Measurements from ENCODE around the gene SLC2A13.

Gene SLC2A13

GRCh38 chr12:40105515-40106201 lies at the start of gene SLC2A13:
TSS of gene SLC2A13 (minus strand) at chr12:40106081. CDS start at chr12:40105808, 273 bp downstream.
- peak; percentile 75 for DNase-seq

DNA sequence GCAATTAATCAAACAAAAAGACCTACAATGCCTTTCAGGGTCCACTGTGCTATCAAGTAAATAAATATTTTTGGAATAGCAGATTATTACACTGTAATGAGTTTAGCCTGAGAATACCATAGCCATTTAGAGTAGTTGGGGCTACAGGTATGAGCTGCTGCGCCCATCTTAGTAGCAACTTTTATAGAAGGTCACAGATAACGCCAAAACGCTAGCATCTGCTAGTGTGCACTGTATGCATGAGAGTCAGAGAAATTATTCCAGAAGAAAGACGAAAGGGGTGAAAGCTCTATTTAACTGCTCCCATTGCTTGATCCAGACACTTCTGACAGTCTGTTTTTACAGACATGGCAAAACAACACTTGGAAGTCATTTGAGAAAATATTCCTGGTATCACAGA lies 48.5 kb upstream of the SLC2A13 start:
- no peak for DNase-seq

DNA sequence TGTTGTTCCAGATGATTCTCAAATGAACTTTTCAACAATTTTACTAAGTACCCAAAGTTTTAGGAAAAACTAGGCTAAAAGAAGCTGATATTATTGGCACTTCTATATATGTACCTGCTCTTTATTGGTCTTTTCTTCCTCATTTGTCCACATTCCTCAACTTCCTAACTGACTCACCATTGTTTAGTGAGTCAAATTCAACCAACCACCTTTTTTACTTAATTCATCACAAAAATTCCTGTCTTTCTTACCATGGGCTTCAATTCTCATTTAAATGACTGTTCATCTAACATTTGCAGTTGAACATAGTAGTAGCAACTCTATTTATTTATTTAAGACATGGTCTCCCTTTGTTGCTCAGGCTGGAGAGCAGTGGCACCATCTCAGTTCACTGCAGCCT lies 47.6 kb upstream of the SLC2A13 start:
- no peak for DNase-seq

GRCh38 chr12:40152783-40153383 lies 47.0 kb upstream of the SLC2A13 start:
- peak; percentile 50 for DNase-seq

- no peak for DNase-seq
These were observed 43.9 kb upstream of the SLC2A13 start for GRCh38 chr12:40149673-40150260.

GRCh38 chr12:40146800-40147797 lies 41.2 kb upstream of the SLC2A13 start:
- no peak for DNase-seq

GRCh38 chr12:40145896-40146295 lies 40.0 kb upstream of the SLC2A13 start:
- DNase-seq, result no peak

DNA sequence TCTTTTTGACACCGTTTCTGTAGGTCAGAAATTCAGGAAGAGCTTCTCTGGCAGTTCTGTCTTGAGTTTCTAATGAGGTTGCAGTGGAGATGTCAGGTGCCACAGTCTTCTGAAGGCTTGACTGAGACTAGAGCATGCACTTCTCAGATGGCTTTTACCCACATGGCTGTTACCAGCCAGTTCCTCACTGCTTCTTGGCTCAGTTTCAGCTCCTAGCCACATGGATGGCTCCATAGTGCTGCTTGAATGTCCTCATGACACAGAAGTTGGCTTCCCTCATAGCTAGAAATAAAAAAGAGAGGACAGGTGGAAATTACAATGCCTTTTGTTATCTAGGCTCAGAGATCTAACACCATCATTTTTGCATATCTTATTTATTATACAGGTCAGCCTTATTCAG lies 38.1 kb upstream of the SLC2A13 start:
- no peak for DNase-seq

DNA sequence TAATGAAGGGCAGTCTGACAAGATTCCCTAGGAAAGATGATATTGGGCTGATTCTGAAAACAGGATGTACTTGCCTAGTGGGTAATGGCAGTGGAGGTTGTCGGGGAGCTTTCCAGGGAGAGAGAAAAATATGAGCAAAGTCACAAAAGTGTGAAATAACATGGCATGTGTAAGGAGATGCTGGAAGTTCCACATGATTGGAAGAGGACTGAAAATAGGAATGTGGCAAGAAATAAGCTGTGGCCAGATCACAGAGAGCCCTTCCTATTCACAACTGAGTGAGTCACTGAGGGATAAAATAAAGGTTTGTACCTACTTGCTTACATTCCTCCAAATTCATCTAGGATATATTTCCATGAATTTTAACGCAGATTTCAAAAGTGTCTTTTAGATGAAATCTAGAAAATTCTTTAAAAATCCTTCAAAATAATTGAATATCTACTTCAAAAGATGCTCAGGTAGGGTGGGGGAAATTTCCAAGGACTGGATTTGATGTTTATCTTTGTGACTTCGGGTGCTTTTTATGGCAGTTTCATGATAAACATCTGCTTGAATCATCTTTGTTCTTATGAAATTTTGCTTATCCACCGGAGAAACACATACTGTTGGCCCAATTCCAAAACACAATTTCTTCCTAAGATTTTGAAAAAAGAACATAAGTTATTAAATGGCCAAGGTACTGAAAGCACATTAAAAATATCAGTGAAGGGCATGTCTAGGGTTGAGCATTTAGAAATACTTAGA lies 36.3 kb upstream of the SLC2A13 start:
- DNase-seq, result no peak

DNA sequence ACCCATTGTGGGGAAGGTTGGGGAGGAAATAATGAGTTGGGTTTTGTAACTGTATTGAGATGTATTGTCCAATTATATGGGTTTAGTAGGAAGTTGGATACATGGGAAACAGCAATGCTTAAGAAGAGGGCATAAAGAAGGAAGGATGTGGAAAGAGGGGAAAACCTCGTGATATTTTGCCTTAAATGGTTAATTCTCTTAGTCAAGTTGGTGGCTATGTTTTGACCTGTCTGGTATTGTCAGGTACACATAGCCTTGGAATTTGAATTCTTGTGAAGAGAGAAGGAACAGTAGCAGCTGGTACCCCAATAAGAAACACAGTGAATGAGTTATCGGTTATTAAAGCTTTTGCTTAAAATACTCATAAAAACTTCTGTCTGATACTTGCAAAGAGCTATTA lies 32.6 kb upstream of the SLC2A13 start:
- no peak for DNase-seq

DNA sequence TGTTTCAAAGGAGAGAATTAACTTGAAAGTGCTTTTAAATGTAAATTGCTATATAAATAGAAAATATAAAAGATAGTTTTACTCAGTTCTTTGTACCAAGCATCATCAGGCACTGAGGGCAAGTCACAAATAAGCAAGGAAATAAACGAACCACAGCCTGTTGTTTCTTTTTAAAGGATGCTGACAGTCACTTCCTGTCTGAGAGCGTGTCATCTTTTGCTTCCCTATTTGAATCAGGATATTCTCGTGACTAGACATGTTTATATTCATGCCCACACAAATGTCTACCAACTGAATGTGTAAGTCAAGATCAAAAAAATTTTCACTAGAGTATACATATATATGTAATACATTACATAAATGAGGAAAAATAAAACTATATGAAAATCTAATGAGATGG lies 31.4 kb upstream of the SLC2A13 start:
- no peak for DNase-seq

DNA sequence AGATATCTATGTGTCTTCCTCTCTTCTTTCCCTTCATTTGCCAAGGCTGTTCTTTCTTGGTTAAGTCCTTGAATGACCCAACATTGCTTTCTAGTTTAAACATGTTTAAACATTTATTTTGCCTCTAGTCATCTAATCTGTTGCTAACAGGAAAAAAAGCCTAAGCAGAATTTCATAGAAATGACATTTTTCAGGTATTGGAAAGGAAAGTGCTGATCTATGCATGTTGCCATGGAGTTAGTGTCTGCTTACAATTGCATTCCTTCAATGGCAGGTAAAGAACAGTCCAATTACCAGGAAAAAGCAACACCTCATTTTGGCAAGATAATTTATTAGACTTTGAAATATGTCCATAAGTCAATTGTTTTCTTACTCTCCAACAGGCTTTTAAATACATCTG lies 21.5 kb upstream of the SLC2A13 start:
- no peak for DNase-seq

DNA sequence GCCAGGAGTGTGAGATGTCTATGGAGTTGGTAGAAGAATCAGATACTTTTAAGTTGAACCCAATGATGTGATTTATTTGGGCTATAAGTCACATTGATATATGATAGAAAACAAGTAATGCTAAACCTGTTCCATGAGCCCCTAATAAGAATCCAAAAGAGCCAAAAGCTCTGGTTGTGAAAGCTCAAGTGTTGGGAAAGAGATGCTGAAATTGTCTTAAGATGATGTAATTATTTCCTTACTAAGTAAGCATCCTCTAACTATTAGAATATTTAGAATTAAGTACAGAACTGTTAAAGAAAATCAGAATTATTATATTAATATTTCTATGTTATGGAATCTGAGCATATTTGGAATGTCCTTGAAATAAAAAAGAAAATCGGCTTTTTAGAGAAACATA lies 17.6 kb upstream of the SLC2A13 start:
- no peak for DNase-seq

DNA sequence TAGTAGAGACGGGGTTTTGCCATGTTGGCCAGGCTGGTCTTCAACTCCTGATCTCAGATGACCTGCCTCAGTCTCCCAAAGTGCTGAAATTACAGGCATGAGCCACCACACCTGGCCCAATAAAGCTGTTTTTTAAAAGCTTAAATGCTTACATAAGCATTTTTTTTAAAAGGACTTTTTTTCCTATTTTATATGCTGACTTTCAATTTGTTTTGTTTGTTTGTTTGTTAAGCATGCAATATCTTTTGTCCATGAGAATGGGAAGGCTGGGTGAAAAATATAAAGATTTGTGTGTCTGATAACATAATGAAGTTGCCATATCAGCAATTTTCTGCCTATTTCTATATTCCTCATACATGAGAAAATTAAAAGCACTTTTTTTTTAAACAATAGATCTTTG lies 17.0 kb upstream of the SLC2A13 start:
- DNase-seq, result no peak

GRCh38 chr12:40117818-40118217 lies 11.9 kb upstream of the SLC2A13 start:
- no peak for DNase-seq

- no peak for DNase-seq
These were observed 4.7 kb upstream of the SLC2A13 start for GRCh38 chr12:40110586-40110985.

DNA sequence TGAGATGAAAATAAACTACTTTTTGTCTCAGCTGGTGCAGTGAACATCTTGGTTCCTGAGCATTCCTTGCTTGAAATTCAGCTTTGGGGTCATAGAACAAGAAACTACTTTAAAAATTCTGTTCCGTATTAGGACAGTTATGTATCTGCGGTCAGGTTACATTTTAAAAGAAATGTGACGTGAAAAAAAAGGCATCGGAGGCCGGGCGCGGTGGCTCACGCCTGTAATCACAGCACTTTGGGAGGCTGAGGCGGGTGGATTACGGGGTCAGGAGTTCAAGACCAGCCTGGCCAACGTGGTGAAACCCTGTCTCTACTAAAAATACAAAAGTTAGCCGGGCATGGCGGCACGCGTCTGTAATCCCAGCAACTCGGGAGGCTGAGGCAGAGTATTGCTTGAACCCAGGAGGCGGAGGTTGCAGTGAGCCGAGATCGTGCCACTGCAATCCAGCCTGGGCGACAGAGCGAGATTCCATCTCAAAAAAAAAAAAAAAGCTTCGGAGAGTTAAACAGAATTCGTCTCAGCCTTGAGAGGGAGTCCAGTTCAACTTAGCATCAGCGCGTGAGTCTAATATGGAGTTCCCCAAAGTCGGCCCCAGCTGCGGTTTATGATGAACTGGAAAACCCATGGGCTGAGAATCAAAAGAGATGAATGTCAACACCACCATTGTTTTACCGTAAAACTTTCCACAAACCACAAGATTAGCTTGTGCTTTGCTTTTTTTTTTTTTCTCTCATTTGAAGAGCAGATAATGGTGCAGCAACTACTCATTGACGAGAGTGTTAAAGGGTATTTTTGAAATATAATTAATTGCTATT lies 2.1 kb upstream of the SLC2A13 start:
- no peak for DNase-seq

GRCh38 chr12:40107098-40107802 lies 1.4 kb upstream of the SLC2A13 start:
- DNase-seq, result peak; percentile 81

DNA sequence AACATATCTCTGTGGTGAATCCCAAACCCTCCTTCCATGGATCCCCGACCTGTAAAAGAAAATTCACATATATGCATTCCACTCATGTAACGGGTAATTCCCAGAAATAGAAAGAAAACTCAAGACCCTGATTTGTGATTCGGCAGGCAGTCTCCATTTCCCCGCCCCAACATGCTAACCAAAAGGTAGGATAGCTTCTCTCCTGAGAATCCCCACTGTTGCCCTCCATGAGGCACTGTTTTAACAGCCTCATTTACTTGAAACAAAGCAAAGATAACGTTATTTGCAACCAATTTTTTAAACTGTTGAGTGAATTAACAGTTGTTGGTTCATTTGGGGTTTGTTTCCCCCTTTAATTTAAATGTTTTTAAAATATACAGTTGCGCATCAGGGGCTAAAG lies 774 bp upstream of the SLC2A13 start:
- DNase-seq, result no peak

GRCh38 chr12:40106202-40106533 lies 287 bp upstream of the SLC2A13 start:
- no peak for DNase-seq

DNA sequence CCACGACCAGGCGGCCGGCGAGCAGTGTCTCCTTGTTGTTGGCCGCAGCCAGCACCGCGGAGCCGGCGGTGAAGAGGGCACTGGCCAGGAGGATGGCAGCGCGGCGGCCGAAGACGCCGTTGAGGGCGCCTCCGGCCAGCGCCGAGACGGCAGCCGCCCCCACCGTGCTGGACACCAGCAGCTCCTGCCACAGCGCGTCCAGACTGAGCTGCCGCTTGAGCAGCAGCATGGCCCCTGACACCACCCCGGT lies 691 bp downstream of the SLC2A13 start:
- no peak for DNase-seq

All from right hindlimb (tissue), 1 donor.